A549 (cell line): ENCODE results near the gene FGF2. TPM values are rescaled to one million over a fixed set of nuclear protein-coding genes. Genes with fewer than 3 reads are reported as not detected.
A peak's percentile ranks its signal among the peaks of the same experiment; 100 is the strongest.

Experiments
- ATAC-seq, 2 experiments: fragments of 200-7000 bp in 1 of 2; fragments of >200 bp in 1 of 2; cut with Nextera tagmentation in 1 of 2; cut with Tn5 transposase in 1 of 2; 3 replicates each; pipeline versions ENCODE4 v1.8.0 to v1.9.1; 2018 to 2020; ENCODE audit warnings: mild to moderate bottlenecking in 1 of 2, moderate library complexity in 1 of 2
- CTCF ChIA-PET: fragments of 300-600 bp; sonication (Branson Sonifier 250); formaldehyde crosslinking; extraction: SDS; loops from one replicate; lab custom pipeline; 2021; ENCODE audit warnings: antibody characterized with exemption, inconsistent platforms; lab: Yijun Ruan, JAX
- POLR2A ChIA-PET: fragments of 350-600 bp; formaldehyde crosslinking; extraction: SDS; loops from one replicate; lab custom pipeline; 2021; ENCODE audit warnings: antibody characterized with exemption, inconsistent platforms; lab: Yijun Ruan, JAX
- DNase-seq, 2 experiments: peaks; one replicate each; pipeline versions ENCODE4 v3.0.0 to v3.0.0-alpha.2; 2011 to 2016; ENCODE audit warnings: low read depth in 1 of 2, low spot score in 1 of 2
- FAIRE-seq: peaks from 2 replicates; lab custom pipeline; 2011; peaks lifted over from hg19 to GRCh38; lab: Jason Lieb, UNC
- H3K27ac ChIP-seq, 2 experiments: fragments of >200 bp; sonication (Bioruptor Twin); formaldehyde crosslinking; 3 replicates each; pipeline ENCODE4 v1.5.1; 2016 to 2017
- H3K4me1 ChIP-seq: fragments of >200 bp; sonication (Bioruptor Twin); formaldehyde crosslinking; 3 replicates; pipeline ENCODE4 v1.6.1; 2016
- H3K4me2 ChIP-seq: fragments of >200 bp; sonication (Bioruptor Twin); formaldehyde crosslinking; 3 replicates; pipeline ENCODE4 v1.6.1; 2016
- H3K4me3 ChIP-seq: fragments of >200 bp; sonication (Bioruptor Twin); formaldehyde crosslinking; 3 replicates; pipeline ENCODE4 v1.5.1; 2016
- H3K9me3 ChIP-seq: fragments of >200 bp; sonication (Bioruptor Twin); formaldehyde crosslinking; 3 replicates; pipeline ENCODE4 v1.6.1; 2016
- CEBPB ChIP-seq, 2 experiments: fragments of >200 bp in 1 of 2; sonication (Bioruptor Twin) in 1 of 2; formaldehyde crosslinking in 1 of 2; IDR thresholded peaks; 2 replicates each; pipeline ENCODE4 v1.6.1; 2012 to 2016
- E2F6 ChIP-seq: IDR thresholded peaks from 2 replicates; pipeline ENCODE4 v1.6.1; 2012; ENCODE audit warnings: low read depth, borderline replicate concordance
- FOSB ChIP-seq: fragments of 250-450 bp; sonication (Bioruptor Pico); IDR thresholded peaks from 2 replicates; pipeline ENCODE4 v1.5.0; 2020; ENCODE audit warnings: mild to moderate bottlenecking, moderate library complexity
- FOSL2 ChIP-seq, 2 experiments: fragments of 450-650 bp in 1 of 2; fragments of >200 bp in 1 of 2; sonication (Bioruptor Twin) in 1 of 2; formaldehyde crosslinking; IDR thresholded peaks; 2 replicates each; pipeline versions ENCODE4 v1.5.0 to v1.6.1; 2016 to 2020; ENCODE audit warnings: mild to moderate bottlenecking in 1 of 2, moderate library complexity in 1 of 2
- FOXS1 ChIP-seq: fragments of 250-450 bp; sonication (Bioruptor Pico); IDR thresholded peaks from 2 replicates; pipeline ENCODE4 v1.5.0; 2020; ENCODE audit warnings: mild to moderate bottlenecking, moderate library complexity
- GATA3 ChIP-seq: IDR thresholded peaks from 2 replicates; pipeline ENCODE4 v1.6.1; 2012; ENCODE audit warnings: borderline replicate concordance
- HEYL ChIP-seq: fragments of 250-450 bp; sonication (Bioruptor Pico); IDR thresholded peaks from 2 replicates; pipeline ENCODE4 v1.8.0; 2021; ENCODE audit warnings: mild to moderate bottlenecking, moderate library complexity
- HMGXB4 ChIP-seq: fragments of 250-450 bp; sonication (Bioruptor Pico); IDR thresholded peaks from 2 replicates; pipeline ENCODE4 v1.5.0; 2021; ENCODE audit warnings: mild to moderate bottlenecking, moderate library complexity, borderline replicate concordance
- HOXB13 ChIP-seq: fragments of 250-450 bp; sonication (Bioruptor Pico); IDR thresholded peaks from 2 replicates; pipeline ENCODE4 v1.5.0; 2020; ENCODE audit warnings: low read depth, mild to moderate bottlenecking, moderate library complexity
- MAFK ChIP-seq: fragments of 450-650 bp; IDR thresholded peaks from 2 replicates; pipeline ENCODE4 v1.6.1; 2014; ENCODE audit not compliant: partially characterized antibody
- NFE2L2 ChIP-seq: fragments of 150-350 bp; conservative IDR thresholded peaks from 2 replicates; pipeline ENCODE4 v1.6.1; 2014; ENCODE audit warnings: low read length
- PHF8 ChIP-seq: fragments of 200-600 bp; sonication (generic); IDR thresholded peaks from 2 replicates; pipeline ENCODE4 v1.6.1; 2016; ENCODE audit warnings: low read depth, mild to moderate bottlenecking, antibody characterized with exemption, moderate library complexity, borderline replicate concordance
- RCOR1 ChIP-seq: fragments of 150-350 bp; IDR thresholded peaks from 2 replicates; pipeline ENCODE4 v1.6.1; 2014; ENCODE audit warnings: antibody characterized with exemption, low read length, low read depth
- RNF2 ChIP-seq: fragments of 200-600 bp; sonication (generic); IDR thresholded peaks from 2 replicates; pipeline ENCODE4 v1.6.1; 2016; ENCODE audit warnings: low read depth, mild to moderate bottlenecking, antibody characterized with exemption, moderate library complexity, borderline replicate concordance
- SREBF2 ChIP-seq: fragments of 450-650 bp; IDR thresholded peaks from 2 replicates; pipeline ENCODE4 v1.6.1; 2014; ENCODE audit warnings: mild to moderate bottlenecking, moderate library complexity
- WGBS: methylation state at CpG from one replicate; pipeline ENCODE4 v1.1.6; 2017; ENCODE audit errors: missing lambda C conversion rate; 5-methylcytosine and 5-hydroxymethylcytosine counted together
- polyA plus RNA-seq, 4 experiments: library from polyadenylated mRNA; depleted of rRNA in 3 of 4; stranded (reverse); fragments of >200 nt; fragmentation: RNase III in 1 of 4; extraction: RNeasy Plus Mini Kit Qiagen cat#74134 plus additional on column Dnase treatment in 1 of 4; gene quantifications; 2 replicates in 3 of 4; 3 replicates in 1 of 4; pipeline ENCODE4 v1.2.3, GENCODE V29; 2011 to 2017
- TF ChIP-seq, protein P1 (sequence below): fragments of 450-650 bp; IDR thresholded peaks from 2 replicates; pipeline ENCODE4 v1.6.1; 2014; ENCODE audit warnings: antibody characterized with exemption
- TF ChIP-seq, protein P2 (sequence below): IDR thresholded peaks from 2 replicates; pipeline ENCODE4 v1.6.1; 2012
- TF ChIP-seq, protein P3 (sequence below): fragments of >200 bp; sonication (Bioruptor Twin); formaldehyde crosslinking; IDR thresholded peaks from 3 replicates; pipeline ENCODE4 v1.5.1; 2016

The FGF2 gene
- polyA plus RNA-seq, 2 of the 4 experiments (the other 2 are of a cell fraction) = 35.1 to 45.2 TPM

- TF ChIP-seq, protein P1, sequence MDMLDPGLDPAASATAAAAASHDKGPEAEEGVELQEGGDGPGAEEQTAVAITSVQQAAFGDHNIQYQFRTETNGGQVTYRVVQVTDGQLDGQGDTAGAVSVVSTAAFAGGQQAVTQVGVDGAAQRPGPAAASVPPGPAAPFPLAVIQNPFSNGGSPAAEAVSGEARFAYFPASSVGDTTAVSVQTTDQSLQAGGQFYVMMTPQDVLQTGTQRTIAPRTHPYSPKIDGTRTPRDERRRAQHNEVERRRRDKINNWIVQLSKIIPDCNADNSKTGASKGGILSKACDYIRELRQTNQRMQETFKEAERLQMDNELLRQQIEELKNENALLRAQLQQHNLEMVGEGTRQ = no peak
Observed at GRCh38 chr4:122830426-122831095, 3.9 kb downstream of the FGF2 start (continued).

GRCh38 chr4:122831515-122832196, 5.0 kb downstream of the FGF2 start:
- ATAC-seq = no peak
- no peaks in the 10 kb centered on the region for H3K9me3 ChIP-seq
- H3K27ac ChIP-seq = peak overlapping the region in 1 of 2 experiments; percentile 99; a peak in 4 of 6 replicates
- WGBS = 56% methylated on average over 6 of the region's 6 CpGs
- peaks cover 77% of the 10 kb centered on the region for H3K4me1 ChIP-seq
- DNase-seq = no peak
- POLR2A ChIA-PET = interaction anchor here (0.5 kb wide), 1 partner anchor 101 kb away, joined by 5 read pairs; no protein-coding TSS in a partner anchor
- CTCF ChIA-PET = interaction anchor here (1.1 kb wide), 2 partner anchors 9 to 74 kb away, joined by 3 read pairs; no protein-coding TSS in a partner anchor
- FAIRE-seq = no peak
- H3K4me3 ChIP-seq = no peak overlapping the region
- no peak for TF ChIP-seq RNF2
- TF ChIP-seq CEBPB (IDR thresholded peaks at IDR 0.05) = peak in 1 of 2 experiments; percentile 51; a peak in 1 of 4 replicates
- 0 out of 2 replicates have a peak, but pooled peaks have one; percentile 17 for TF ChIP-seq FOSL2 (IDR thresholded peaks at IDR 0.05)
- peak; percentile 78 for TF ChIP-seq FOSL2 (CRISPR knock-in tag; IDR thresholded peaks at IDR 0.05)
- peak; percentile 31; the same call in 1 of the 2 replicates for TF ChIP-seq GATA3
- TF ChIP-seq SREBF2 = no peak
- TF ChIP-seq, all 56 proteins: peak for 3
- H3K4me2 ChIP-seq = peak overlapping the region; percentile 89

DNA sequence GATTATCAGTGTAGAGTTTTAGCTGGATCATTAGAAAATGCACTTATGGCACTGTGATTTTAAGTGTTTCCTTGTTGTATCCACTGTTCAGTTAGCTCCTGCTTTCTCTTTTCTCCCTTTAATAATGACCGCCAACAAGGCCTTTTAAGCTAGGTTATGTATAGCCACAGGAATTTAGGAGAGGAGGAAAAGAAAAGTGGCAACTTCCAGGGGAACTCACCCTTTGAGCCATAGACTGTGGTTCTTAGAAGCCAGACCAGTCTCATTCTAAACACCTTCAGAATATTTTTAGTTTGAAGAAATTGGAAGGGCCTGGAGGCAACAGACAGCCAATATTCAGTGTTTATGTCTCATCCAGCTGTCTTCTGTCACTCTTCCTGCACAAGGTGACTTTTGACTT, 6.1 kb downstream of the FGF2 start:
- CTCF ChIA-PET = interaction anchor here (0.9 to 1.5 kb wide), 3 partner anchors 75 to 87 kb away, joined by 3 to 4 read pairs (median 4); no protein-coding TSS in a partner anchor
- TF ChIP-seq RCOR1 (no peak), HOXB13 (CRISPR knock-in tag) (no peak), PHF8 (no peak), FOSB (CRISPR knock-in tag) (no peak), HMGXB4 (CRISPR knock-in tag) (no peak), FOXS1 (CRISPR knock-in tag) (no peak), MAFK (no peak)
- TF ChIP-seq, protein P2, sequence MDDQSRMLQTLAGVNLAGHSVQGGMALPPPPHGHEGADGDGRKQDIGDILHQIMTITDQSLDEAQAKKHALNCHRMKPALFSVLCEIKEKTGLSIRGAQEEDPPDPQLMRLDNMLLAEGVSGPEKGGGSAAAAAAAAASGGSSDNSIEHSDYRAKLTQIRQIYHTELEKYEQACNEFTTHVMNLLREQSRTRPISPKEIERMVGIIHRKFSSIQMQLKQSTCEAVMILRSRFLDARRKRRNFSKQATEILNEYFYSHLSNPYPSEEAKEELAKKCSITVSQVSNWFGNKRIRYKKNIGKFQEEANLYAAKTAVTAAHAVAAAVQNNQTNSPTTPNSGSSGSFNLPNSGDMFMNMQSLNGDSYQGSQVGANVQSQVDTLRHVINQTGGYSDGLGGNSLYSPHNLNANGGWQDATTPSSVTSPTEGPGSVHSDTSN = no peak
- Histone ChIP-seq H3K4me1 (peaks cover 88% of the 10 kb centered on the region), H3K27ac (peak overlapping the region in 1 of 2 experiments; percentile 75; a peak in 2 of 6 replicates), H3K9me3 (no peaks in the 10 kb centered on the region), H3K4me3 (no peak overlapping the region), H3K4me2 (peak overlapping the region; percentile 89)
- no peak for FAIRE-seq
- DNase-seq = no peak
- no peak for ATAC-seq
- POLR2A ChIA-PET = no interaction called here
- 90% methylated on average over 1 of the region's 1 CpG for WGBS

GRCh38 chr4:122833999-122834398, 7.4 kb downstream of the FGF2 start:
- ChIA-PET CTCF (interaction anchor here (1.0 kb wide), 2 partner anchors 76 to 80 kb away, joined by 3 read pairs; no protein-coding TSS in a partner anchor), POLR2A (no interaction called here)
- no peaks in the 10 kb centered on the region for H3K9me3 ChIP-seq
- 88% methylated on average over 4 of the region's 4 CpGs for WGBS
- no peak for DNase-seq
- peaks cover 100% of the 10 kb centered on the region for H3K4me1 ChIP-seq
- ATAC-seq = 0 out of 6 replicates have a peak, but pooled peaks of 1 of the 2 experiments have one; percentile 27
- H3K4me3 ChIP-seq = no peak overlapping the region
- H3K27ac ChIP-seq = peak overlapping the region in 1 of 2 experiments; percentile 80; a peak in 2 of 6 replicates
- FAIRE-seq = no peak
- peak overlapping the region; percentile 89 for H3K4me2 ChIP-seq
- TF ChIP-seq HEYL (CRISPR knock-in tag) (no peak), NFE2L2 (no peak), E2F6 (no peak)
- TF ChIP-seq, protein P3, sequence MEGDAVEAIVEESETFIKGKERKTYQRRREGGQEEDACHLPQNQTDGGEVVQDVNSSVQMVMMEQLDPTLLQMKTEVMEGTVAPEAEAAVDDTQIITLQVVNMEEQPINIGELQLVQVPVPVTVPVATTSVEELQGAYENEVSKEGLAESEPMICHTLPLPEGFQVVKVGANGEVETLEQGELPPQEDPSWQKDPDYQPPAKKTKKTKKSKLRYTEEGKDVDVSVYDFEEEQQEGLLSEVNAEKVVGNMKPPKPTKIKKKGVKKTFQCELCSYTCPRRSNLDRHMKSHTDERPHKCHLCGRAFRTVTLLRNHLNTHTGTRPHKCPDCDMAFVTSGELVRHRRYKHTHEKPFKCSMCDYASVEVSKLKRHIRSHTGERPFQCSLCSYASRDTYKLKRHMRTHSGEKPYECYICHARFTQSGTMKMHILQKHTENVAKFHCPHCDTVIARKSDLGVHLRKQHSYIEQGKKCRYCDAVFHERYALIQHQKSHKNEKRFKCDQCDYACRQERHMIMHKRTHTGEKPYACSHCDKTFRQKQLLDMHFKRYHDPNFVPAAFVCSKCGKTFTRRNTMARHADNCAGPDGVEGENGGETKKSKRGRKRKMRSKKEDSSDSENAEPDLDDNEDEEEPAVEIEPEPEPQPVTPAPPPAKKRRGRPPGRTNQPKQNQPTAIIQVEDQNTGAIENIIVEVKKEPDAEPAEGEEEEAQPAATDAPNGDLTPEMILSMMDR = no peak
